GM12891 (cell line): ENCODE data around the gene MCOLN3.

ENCODE experiments used
- POLR2A ChIP-seq: IDR thresholded peaks from 2 replicates; pipeline ENCODE4 v1.6.1; 2011; ENCODE audit warnings: low read depth, low read length, control low read depth
- POLR2AphosphoS5 ChIP-seq: IDR thresholded peaks from 2 replicates; pipeline ENCODE4 v1.6.1; 2011; ENCODE audit warnings: low read depth, low read length, control low read depth

GRCh38 chr1:85065550-85065949, 17.2 kb upstream of the MCOLN3 start:
- TF ChIP-seq POLR2A (no peak), POLR2AphosphoS5 (no peak)
